NCI-H1092 treated with DMSO at 0.1 percent for 48 hours (cell line): ENCODE measurements around the gene EMC10.
"Not testable (repeated sequence)": the region's sequence is repeated elsewhere in the genome, so short reads cannot be mapped to it uniquely, and the experiment has no call there.

Experiments used
- DNase-seq: peaks from one replicate; lab custom pipeline; 2025; lab: John Stamatoyannopoulos, UW

Gene EMC10

DNA sequence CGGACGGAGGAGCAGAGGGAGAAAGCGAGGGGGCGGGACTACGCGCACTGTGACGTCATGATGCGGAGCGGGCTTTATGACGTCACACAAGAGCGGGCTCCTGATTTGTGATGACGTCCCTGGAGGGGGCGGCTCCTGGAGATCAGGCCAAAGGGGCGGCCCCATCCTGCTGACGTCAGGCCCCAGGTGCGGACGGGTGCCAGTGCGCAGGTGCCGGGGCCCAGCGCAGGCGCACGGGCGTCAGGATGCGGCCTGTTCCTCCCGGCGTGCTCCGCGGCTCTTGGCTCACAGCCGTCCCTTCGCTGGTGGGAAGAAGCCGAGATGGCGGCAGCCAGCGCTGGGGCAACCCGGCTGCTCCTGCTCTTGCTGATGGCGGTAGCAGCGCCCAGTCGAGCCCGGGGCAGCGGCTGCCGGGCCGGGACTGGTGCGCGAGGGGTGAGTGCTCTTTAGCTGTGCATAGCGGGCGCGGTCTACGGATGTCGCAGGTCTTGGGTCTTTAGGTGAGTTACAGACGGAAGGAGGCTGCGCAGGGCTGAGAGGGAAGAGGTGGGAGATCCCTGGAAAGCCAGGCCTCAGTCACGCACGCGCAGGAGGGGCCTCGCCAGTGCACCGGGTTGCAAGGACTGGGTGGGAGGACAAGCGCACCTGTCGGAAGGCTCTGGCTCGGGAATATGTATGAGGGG, at the start of gene EMC10, which contains the start of gene GARIN5A:
TSS of gene EMC10 (plus strand) at position 284 of the 683 bp plus-strand sequence. CDS start at position 322, 38 bp downstream.
TSS of gene GARIN5A (minus strand) at position 625 of the 683 bp plus-strand sequence. CDS start at position 165, 460 bp downstream.
- DNase-seq: peak; percentile 86

GRCh38 chr19:50427318-50427925, 48.9 kb upstream of the EMC10 start:
- DNase-seq: no peak

DNA sequence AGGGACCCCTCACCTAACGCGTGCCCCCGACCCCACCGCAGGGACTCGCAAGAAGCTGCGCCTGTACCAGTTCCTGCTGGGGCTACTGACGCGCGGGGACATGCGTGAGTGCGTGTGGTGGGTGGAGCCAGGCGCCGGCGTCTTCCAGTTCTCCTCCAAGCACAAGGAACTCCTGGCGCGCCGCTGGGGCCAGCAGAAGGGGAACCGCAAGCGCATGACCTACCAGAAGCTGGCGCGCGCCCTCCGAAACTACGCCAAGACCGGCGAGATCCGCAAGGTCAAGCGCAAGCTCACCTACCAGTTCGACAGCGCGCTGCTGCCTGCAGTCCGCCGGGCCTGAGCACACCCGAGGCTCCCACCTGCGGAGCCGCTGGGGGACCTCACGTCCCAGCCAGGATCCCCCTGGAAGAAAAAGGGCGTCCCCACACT, 48.3 kb upstream of the EMC10 start:
- DNase-seq: no peak

- no peak for DNase-seq
Measured at GRCh38 chr19:50428772-50429463, 47.4 kb upstream of the EMC10 start.

GRCh38 chr19:50430888-50431342, 45.4 kb upstream of the EMC10 start:
- no peak for DNase-seq

DNA sequence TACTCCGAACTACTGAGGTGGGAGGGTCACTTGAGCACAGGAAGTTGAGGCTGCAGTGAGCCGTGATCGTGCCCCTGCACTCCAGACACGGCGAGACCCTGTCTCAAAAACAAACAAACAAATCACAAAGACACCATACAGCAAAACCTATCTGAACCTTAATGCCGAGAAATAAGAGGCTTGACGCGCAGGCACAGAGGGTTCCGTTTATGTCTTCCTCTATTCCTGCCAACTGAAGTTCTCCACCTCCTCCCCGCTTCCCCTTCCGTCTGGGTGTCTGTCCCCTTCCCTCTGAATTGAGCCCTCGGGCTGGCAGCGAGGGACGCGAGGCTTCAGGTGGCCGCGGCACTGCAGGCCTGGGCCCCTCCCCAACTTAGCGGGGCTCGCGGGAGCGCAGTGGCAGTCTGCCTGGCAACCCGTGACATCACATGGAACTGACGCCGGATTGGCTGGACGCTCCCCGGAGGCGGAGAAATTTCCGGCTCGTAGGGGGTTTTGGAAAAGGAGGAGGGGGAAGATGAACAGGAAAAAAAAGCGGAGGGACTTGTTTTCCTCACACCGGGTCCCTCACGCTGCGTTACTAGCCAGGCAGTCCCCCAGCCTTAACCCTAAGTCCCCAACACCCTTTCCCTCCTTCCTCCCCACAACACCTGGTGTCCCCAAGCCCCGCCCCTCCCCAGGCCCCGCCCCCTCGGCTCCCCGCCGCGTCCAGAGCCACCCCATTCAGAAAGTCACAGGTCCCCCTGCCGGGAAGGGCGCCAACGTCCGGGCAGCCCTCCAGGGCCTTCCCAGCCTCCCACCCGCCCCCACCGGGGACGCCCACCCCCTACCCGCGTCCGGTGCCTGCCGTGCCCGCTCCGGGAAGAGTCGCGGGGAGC, 44.7 kb upstream of the EMC10 start:
- peak; percentile 55 for DNase-seq

- DNase-seq: no peak
Measured at GRCh38 chr19:50432221-50433028, 43.9 kb upstream of the EMC10 start, which contains the start of gene MYBPC2. MYBPC2 (plus strand) TSS chr19:50432892; CDS start chr19:50432954, 62 bp downstream.

GRCh38 chr19:50433201-50434180, 42.8 kb upstream of the EMC10 start:
- DNase-seq: no peak

DNA sequence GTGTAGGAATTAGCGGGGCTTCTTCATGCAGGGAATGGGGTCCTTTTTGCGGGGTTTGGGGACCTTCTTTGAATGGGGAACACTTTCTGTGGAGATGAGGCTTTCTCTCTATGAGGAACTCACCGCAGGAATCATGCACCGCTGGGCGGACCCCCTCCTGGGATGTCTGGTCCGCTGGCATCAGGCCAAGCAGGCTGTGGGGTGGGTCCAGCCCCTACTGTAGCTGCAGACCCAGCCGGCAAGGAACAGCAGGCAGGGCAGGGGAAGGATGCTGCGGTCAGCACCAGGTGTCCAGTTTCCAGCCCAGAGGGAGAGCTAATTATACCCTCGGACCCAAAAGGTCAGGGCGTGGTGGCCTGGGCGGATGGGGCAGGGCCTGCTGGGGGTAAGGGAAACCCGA, 41.8 kb upstream of the EMC10 start:
- no peak for DNase-seq

DNA sequence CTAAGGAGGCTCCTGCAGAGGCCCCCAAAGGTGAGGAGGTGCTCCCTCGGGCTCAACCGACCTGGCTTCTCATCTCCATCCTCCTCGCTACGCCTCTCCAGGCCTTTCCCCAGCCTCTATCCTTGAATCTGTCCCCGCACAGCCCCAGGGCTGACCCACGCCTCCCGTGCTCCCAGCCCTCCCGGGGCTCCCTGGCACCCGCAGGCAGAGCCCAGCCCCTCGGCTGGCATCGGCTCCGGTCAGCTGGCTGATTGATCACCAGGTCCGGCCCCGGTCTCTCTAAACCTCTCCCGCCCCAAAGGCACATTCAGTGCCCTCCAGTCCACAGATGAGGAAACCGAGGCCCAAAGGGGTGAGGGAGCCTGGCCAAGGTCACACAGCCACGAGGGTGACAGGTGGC, 41.1 kb upstream of the EMC10 start:
- no peak for DNase-seq

- no peak for DNase-seq
Measured at GRCh38 chr19:50435627-50436026, 40.7 kb upstream of the EMC10 start.

- DNase-seq: no peak
Measured at GRCh38 chr19:50437862-50438449, 38.4 kb upstream of the EMC10 start.

- not testable (repeated sequence) for DNase-seq
Measured at GRCh38 chr19:50439130-50439529, 37.2 kb upstream of the EMC10 start.

DNA sequence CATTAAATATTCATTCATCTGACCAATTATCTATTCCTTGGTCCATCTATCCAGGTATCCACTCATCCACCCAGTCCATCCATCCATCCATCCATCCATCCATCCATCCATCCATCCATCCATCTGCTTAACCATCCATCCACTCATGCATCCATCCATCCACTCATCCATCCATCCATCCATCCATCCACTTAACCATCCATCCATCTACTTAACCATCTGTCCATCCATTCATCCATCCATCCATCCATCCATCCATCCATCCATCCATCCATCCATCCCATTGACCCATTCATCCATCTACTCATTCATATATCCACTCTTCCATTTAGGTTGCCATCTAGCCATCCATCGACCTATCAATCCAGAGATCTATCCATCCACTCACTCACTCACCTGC, 32.2 kb upstream of the EMC10 start:
- no peak for DNase-seq

GRCh38 chr19:50447053-50447452, 29.3 kb upstream of the EMC10 start:
- DNase-seq: no peak

DNA sequence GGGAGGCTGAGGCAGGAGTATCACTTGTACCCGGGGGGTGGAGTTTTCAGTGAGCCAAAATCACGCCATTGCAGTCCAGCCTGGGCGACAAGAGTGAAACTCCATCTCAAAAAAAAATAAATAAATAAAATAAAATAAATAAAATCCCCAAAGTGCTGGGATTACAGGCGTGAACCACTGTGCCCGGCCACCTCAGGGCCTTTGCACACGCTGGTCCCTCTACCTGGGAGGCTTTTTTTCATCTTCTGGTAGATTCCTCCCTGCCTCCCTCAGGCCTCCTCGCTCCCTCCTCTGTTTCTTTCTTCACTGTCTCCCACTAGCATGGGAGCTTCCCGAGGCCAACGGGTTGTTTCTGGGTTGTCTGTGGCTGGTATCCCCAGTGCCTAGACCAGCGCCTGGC, 28.6 kb upstream of the EMC10 start:
- DNase-seq: no peak

- no peak for DNase-seq
Measured at GRCh38 chr19:50449236-50449899, 26.9 kb upstream of the EMC10 start.

GRCh38 chr19:50450369-50451222, 25.7 kb upstream of the EMC10 start:
- no peak for DNase-seq
